COLO829 (cell line): ENCODE results near the gene MN1.

Experiments used
- DNase-seq: peaks from one replicate; pipeline ENCODE4 v3.0.0; 2012; ENCODE audit warnings: low spot score

Gene MN1

DNA sequence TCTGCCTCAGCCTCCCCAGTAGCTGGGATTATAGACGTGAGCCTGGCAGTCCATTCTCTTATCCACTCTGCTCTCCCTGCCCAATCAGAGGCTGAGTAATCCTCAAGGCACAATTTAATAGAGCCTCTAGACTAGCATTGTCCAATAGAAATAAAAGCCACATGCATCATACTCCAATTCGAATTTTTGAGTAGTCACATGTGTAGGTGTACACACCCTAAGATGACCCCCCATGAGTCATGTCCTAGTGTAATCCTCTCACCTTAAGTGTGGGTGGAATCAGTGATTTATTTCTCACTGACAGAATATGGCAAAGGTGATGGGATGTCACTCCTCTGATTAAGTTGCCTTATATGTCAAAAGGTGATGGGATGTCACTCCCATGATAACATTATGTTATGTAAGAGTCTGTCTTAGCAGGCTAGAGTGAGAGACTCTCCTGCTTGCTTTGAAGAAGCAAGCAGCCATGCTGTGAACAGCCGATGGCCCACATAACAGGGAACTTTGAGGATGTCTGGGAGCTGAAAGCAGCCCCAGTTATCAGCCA lies 61.3 kb downstream of the MN1 start:
- DNase-seq, result no peak

GRCh38 chr22:27737521-27737920 lies 64.0 kb downstream of the MN1 start:
- DNase-seq, result no peak

DNA sequence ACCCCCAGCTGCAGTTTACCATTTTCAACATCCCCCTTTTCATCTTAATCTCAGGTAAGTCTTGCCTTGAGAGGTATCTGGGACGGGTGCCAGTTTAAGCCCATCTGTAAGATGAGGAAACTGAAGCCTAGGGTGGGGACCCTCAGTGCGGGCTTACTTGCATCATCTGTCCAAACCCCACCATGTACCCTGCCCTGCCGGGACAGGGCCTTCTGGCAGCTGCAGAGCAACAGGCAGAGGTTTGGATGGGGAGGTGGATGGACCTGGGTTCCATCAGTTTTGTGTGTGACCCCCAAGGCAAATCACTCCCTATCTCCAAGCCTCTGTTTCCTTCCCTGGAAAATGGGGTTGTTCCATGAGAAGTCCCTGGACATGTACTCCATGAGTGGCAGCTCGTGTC lies 67.5 kb downstream of the MN1 start:
- DNase-seq, result no peak

GRCh38 chr22:27732841-27733240 lies 68.7 kb downstream of the MN1 start:
- no peak for DNase-seq

- no peak for DNase-seq
Observed at GRCh38 chr22:27732391-27732790, 69.2 kb downstream of the MN1 start.

- DNase-seq, result no peak
Observed at GRCh38 chr22:27731621-27732020, 69.9 kb downstream of the MN1 start.

DNA sequence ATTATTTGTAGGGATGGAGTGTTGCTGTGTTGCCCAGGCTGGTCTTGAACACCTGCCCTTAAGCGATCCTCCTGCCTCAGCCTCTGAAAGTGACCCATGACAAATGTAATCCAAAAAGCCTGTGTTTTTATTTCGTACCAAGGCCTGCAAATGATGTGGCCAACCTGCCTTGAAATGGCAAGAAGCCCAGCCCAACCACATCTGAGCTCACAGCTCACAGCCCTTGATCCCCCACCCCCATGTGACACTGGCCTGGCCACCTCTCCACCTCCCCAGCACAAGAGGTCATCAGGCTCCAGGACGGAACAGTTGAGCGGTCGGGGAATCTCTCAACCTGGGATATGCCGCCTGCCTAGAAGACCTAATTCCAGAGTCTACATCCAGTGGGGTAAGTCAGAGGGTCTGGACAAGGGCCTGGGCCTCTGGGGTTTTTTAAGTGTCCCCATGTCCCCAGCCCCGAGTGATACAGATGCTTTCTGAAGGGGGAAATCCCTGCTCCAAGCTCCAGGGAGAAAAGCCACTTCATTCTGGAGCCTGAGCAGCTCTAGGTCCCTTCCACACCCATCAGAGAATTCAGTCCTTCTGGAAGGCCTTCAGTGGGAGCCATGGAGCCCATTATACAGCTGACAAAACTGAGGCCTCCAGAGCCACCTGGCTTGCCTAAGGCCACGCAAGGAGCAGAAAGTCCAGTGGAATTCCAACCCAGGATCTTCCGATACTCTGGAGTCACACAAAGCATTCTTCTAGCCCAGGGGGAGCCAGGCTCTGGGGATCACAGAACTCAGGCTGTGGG lies 70.7 kb downstream of the MN1 start:
- DNase-seq, result no peak

- DNase-seq, result no peak
Observed at GRCh38 chr22:27729246-27729645, 72.3 kb downstream of the MN1 start.

DNA sequence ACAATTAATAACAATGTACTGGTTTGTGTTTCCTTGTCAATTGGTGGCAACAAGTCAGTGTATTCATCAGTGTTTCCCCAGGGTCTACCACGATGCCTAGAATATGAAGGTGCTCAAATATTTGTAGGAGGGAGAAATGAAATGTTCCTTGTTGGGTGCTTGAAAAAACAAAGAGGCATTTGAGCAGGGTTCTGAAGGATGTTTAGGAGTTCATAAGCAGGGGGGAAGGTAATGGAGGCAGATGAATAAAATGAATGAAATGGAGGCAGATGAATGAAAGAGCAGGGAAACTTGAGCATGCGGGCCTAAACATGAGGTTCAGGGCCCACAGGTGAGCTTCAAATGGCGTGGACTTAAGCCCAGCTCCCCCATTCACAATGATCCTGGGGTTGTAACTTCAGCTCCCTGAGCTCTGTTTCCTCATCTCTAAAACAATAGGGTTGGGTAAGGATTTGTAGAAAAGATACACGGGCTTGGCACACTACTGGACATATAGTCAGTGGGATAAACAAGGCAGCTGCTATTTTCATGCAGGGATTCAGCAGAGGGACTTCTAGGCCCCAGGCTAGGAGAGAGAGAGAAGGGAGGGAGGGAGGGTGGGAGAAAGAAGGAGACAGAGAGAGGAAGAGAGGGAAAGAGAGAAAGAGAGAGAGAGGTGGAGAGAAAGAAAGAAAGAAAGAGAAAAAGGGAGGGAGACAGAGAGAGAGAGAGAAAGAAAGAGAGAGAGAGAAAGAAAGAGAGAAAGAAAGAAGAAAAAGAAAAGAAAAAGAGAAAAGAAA lies 73.7 kb downstream of the MN1 start:
- peak; percentile 73 for DNase-seq

DNA sequence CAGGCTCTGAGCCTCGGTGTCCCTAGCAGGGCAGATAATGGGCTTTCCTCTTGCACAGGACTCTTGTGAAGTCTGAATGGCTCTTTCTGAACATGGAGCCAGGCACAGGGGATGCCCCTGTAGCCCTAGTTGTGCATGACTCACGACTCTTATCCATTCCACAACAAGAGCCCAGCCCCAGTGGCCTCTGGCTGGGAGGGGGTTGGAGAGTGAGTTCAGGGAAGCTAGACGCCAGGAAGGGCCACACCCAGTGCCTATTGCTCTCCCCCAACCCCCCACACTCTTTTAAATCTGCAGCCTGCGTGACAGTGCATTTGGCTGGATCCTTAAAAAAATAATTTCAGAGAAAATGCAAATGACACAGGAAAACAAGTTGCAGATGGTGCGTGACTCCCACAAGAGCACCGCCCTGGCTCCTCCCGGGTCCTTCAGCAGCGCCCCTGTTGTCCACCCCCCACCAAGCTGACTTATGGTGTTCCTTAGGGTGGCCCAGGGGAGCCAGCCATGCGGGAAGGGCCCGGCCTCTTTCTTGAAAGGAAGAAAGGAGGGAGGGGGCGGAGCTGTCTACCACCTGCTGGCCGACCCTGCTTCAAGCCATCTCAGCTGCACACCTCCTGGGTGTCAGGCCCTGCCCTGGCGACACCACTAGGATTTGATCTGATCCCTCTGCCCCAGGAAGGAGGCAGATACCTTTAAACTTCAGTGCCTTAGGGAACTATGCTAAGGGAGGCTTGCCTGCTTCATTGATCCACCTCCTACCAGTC lies 74.7 kb downstream of the MN1 start:
- peak; percentile 77 for DNase-seq

- DNase-seq, result peak; percentile 70
Observed at GRCh38 chr22:27726331-27726685, 75.2 kb downstream of the MN1 start.

DNA sequence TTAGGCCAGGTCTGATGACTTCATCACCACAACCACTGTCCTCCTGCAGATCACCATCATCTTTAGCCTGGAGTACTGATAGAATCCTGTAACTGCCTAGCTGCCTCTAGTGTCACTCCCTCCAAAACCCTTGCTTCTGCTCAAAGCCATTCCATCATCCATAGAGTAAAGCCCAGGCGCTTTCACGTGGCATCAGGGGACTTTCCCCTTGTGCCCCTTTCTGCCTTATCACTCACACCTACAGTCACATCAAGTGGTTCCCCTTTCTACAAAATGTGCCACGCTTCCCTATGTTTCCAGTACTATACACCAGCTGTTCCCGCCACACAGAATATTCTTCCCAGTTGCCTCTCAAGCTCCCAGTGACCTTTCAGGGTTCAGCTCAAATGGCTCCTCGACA lies 75.9 kb downstream of the MN1 start:
- no peak for DNase-seq

GRCh38 chr22:27724709-27725108 lies 76.8 kb downstream of the MN1 start:
- no peak for DNase-seq

DNA sequence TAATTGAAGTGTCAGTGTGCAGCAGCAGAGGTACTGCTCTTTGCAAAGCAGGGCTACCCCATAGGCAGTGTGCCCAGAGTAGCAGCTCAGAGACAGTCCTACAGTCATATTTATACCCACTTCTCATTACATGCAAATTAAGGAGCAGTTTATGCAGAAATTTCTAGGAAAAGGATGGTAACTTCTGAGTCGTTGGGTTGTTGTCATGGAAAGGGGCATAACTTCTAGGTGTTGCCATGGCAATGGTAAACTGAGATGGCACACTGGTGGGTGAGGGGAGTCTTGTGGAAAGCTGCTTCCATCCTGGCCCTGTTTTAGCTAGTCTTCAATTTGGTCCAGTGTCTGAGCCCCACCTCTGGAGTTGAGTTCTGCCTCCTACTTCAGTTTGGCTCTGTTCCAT lies 77.4 kb downstream of the MN1 start:
- no peak for DNase-seq

- DNase-seq, result no peak
Observed at GRCh38 chr22:27723708-27724107, 77.8 kb downstream of the MN1 start.

DNA sequence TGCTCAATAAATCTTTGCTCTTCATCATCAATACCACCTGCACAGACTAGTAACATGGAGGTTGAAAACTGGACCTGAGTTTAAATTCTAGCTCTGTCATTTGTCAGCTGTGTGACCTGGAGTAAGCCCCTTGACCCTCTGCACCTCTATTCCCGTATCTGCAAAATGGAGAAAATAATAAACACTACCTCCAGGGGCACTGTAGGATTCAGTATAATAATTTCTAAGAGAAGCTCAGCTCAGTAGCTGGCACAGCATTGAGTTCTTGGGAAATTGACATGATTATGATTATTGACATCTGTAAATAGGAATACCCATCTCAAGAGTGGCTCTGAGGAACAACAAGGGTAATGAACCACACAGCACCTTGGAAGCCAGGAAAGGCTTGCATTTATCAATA lies 78.4 kb downstream of the MN1 start:
- DNase-seq, result no peak

GRCh38 chr22:27720860-27721259 lies 80.7 kb downstream of the MN1 start:
- DNase-seq, result no peak

DNA sequence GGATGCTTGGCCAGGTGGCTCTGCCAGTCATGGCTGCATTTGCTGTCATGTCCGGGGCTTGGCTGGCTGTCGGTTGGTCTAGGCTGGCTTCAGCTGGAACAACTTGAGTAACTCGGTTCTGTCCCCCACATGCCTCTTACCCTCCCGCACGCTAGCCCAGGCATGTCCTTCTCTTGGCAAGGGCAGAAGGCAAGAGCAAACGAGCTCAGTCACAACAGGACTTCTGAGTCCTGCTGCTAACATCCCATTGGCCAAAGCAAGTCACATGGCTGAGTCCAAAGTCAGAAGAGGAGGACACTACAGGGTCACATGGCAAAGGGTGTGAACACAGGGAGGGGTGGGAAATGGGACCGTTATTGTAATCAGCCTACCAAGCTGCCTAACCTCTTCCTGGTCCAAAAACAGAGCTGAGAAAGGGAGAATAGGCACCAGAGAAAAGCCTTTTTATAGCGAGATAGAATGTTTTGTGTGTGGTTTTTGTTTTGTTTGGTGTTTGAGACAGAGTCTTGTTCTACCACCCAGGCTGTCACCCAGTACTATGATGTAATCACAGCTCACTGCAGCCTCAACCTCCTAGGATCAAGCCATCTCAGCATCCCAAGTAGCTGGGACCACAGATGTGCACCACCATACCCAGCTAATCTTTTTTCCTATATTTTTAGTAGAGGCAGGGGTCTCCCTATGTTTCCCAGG lies 81.9 kb downstream of the MN1 start:
- DNase-seq, result no peak

DNA sequence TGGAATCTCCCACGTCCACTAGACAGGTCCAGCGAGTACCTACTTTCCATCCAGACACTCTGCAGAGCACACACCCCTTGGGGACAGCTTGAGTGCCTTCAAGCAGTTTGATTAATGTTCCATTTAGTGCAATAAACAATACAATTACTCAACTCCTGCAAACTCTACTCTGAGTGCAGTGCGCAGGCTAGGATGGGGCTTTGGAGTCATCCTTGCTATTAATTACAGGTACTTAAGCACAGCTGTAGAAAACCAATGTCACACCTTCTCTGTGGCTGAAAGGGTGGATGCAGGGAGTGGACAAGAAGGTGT lies 82.6 kb downstream of the MN1 start:
- DNase-seq, result no peak

- DNase-seq, result peak; percentile 99
Observed at GRCh38 chr22:27718186-27719035, 83.1 kb downstream of the MN1 start.

DNA sequence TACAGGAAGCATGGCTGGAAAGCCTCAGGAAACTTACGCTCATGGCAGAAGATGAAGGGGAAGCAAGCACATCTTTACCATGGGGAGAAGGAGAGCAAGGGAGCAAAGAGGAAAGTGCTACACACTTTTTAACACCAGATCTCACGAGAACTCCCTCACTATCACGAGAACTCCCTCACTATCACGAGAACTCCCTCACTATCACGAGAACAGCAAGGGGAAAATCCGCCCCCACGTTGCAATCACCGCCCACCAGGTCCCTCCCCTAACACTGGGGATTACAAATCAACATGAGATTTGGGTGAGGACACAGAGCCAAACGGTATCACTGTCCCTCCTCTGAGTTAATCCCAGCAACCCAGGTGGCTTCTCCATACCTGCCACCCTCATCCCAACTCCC lies 84.5 kb downstream of the MN1 start:
- no peak for DNase-seq
